K562 (cell line): ENCODE results near the gene ADAMTS14.

ENCODE experiments used
- BCL6 ChIP-seq: fragments of 250-450 bp; sonication (Bioruptor Pico); IDR thresholded peaks from 2 replicates; pipeline ENCODE4 v1.4.0; 2020
- CREB1 ChIP-seq, 2 experiments: sonication (generic) in 1 of 2; formaldehyde crosslinking in 1 of 2; IDR thresholded peaks; 2 replicates each; pipeline versions ENCODE4 v1.6.1 to v1.8.0; 2012 to 2022; ENCODE audit warnings: inconsistent platforms in 1 of 2, mild to moderate bottlenecking in 1 of 2, missing genetic modification reagents in 1 of 2, moderate library complexity in 1 of 2
- HDAC2 ChIP-seq: fragments of 450-650 bp; IDR thresholded peaks from 2 replicates; pipeline ENCODE4 v1.6.1; 2016; ENCODE audit warnings: mild to moderate bottlenecking
- MCM5 ChIP-seq: fragments of 450-650 bp; IDR thresholded peaks from 2 replicates; pipeline ENCODE4 v1.6.1; 2016; ENCODE audit warnings: low read depth
- POLR2AphosphoS5 ChIP-seq: IDR thresholded peaks from 2 replicates; pipeline ENCODE4 v1.6.1; 2011; ENCODE audit warnings: mild to moderate bottlenecking, low read depth, low read length, moderate library complexity; ENCODE audit not compliant: control insufficient read depth, insufficient read depth
- TFAM ChIP-seq: fragments of 250-450 bp; sonication (Bioruptor Pico); conservative IDR thresholded peaks from 2 replicates; pipeline ENCODE4 v1.5.0; 2021; ENCODE audit warnings: mild to moderate bottlenecking, moderate library complexity
- ZNF143 ChIP-seq: sonication (generic); formaldehyde crosslinking; IDR thresholded peaks from 2 replicates; pipeline ENCODE4 v1.9.0; 2022; ENCODE audit warnings: mild to moderate bottlenecking, missing genetic modification reagents

GRCh38 chr10:70780370-70780760 is 108.1 kb downstream of the ADAMTS14 start:
- no peak for TF ChIP-seq BCL6
- TF ChIP-seq MCM5: no peak
- TF ChIP-seq HDAC2: no peak
- no peak for TF ChIP-seq ZNF143 (CRISPR knock-in tag)
- no peak for TF ChIP-seq TFAM (CRISPR knock-in tag)
- no peak for TF ChIP-seq CREB1 (IDR thresholded peaks at IDR 0.05)
- TF ChIP-seq CREB1 (CRISPR knock-in tag; IDR thresholded peaks at IDR 0.05): no peak
- TF ChIP-seq POLR2AphosphoS5: no peak
